NK-92 treated with Interleukin-12 subunit alpha and Interleukin-12 subunit beta, amount 100 ng/mL, for 24 hours (cell line): ENCODE measurements around the gene PRTG.
"Not testable (repeated sequence)": the region's sequence is repeated elsewhere in the genome, so short reads cannot be mapped to it uniquely, and the experiment has no call there.

Experiments used
- DNase-seq: peaks from one replicate; lab custom pipeline; 2025; lab: John Stamatoyannopoulos, UW

Gene PRTG

DNA sequence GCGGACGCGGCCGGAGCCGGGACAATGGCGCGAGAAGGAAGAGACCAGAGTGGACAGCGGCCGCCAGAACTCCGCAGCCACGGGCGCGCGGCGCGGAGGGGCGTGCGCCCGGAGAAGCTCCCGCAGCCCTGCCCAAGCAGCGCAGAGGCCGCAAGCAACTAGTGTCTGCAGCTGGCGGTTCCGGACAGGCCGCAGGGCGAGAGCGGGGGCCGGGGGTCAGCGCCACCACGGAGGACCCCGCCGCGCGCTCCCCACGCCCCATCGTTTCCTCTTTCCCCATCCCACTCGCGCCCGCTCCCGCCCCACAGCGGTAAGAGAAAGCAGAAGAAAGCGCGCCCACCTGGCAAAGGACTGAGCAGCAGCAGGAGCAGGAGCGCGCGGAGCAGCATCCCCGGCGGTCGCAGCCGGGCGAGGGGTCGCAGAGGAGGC lies 440 bp downstream of the PRTG start:
- DNase-seq, result no peak

DNA sequence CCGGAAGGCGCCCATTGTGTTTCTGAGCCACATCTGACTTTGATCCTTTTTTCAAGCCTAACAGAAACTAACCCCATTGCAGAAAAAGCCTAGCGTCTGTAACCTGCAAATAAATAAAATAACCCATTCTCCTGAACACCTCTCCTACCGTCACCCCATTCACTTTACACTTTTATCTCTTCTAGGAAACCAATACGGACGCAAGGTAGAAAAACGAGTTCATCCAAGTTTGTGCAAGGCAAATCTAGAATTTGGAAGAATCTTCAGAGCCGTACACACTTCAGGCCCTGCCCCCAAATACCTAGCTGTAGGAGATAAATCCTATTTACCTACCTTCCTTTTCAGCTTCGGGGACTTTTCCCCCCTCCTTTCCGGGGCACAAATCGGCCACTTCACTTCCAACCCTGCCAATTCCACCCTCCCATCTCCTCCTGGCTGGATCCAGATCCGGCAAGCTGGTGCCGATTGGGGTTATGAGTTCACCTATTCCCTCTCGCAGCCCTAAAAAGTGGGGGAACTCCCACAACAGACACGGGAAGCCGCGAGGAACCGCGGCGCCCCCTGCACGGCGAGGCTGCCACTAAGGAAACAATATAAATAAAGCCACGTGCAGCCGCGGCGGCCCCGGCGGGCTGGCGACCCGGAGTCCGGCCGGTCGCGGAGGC lies 987 bp downstream of the PRTG start:
- no peak for DNase-seq

GRCh38 chr15:55740981-55741832 lies 1.7 kb downstream of the PRTG start:
- no peak for DNase-seq

GRCh38 chr15:55740359-55740878 lies 2.5 kb downstream of the PRTG start:
- no peak for DNase-seq

- no peak for DNase-seq
Observed at GRCh38 chr15:55739641-55740040, 3.3 kb downstream of the PRTG start.

GRCh38 chr15:55738715-55739114 lies 4.2 kb downstream of the PRTG start:
- DNase-seq, result no peak

DNA sequence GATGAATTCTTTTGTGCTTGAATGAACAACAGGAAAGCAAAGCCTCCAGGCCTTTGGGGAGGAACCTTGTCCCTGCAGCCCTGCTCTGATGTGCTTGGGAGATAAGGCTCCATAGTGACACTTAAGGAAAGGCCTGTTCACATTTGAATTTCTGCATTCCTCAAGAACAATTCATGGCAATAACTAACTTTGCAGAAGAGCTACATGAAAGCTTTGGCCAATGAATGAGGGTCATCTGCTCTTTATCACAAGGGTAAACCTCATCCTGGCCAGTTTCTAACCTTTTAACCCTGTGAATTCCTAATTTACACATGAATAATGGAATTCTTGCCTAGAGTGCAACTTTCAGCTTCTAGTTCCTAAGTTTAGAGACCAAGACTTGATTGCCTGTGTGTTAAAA lies 5.6 kb downstream of the PRTG start:
- DNase-seq, result no peak

DNA sequence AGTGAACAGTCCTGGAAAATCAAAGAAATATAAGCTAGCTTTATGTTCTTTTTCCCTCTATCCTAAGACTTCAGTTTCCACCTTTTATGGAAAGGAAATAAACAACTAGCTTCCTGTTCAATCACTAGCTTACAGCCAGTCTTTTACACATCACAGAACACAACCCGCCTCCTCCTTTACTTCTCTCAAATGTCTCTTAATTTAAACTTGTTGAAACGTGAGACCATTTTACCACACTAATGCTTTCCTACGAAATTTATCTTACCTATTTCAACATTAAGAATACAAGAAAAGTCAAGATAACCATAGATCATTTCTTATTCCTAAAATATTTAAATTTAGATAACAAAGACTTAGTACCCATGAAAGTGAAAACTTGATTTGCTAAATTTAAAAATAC lies 6.2 kb downstream of the PRTG start:
- DNase-seq, result no peak

DNA sequence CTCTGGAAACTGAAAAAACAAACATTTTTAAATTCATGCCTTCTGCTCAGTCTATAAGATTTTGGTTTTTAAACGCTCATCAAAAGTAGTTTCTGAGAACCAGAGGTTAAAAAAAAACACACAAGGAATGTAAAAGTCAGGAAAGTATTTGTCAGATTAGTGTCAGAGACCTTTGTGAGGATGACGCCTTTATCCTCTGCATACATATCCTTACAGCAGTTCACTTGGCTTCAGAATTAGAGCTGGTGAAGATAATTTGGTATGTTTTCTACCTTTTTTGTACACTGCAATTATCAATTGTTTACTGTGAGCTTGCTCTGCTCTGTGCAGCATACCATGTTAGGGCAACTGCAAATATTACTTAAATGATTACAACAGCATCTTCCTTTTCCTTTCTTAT lies 8.3 kb downstream of the PRTG start:
- DNase-seq, result no peak

DNA sequence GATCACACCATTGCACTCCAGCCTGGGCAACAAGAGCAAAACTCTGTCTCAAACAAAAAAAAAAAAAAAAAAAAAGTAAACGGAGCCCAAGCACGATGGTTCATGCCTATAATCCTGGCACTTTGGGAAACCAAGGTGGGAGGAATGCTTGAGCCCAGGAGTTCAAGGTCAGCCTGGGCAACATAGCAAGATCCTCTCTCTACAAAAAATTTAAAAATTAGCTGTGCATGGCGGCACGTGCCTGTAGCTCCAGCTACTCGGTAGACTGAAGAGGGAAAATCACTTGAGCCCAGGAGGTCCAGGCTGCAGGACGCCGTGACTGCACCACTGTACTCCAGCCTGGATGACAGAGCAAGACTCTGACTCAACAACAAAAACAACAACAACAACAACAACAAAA lies 9.5 kb downstream of the PRTG start:
- not testable (repeated sequence) for DNase-seq

- no peak for DNase-seq
Observed at GRCh38 chr15:55721554-55722185, 21.3 kb downstream of the PRTG start.

- no peak for DNase-seq
Observed at GRCh38 chr15:55715355-55716076, 27.4 kb downstream of the PRTG start.

DNA sequence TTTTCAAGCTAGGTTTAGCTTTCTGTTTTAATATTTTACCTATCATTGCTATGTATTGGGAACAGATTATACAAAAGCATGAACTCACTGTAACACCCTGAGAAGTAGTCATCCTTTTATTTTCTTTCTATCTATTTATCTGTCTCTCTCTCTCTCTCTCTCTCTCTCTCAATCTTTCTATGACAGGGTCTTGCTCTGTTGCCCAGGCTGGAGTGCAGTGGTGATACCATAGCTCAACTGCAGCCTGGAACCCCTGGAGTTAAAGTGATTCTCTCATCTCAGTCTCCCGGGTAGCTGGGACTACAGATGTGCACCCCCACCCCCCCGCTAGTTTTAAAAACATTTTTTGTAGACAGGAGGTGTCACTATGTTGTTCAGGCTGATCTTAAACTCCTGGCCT lies 28.9 kb downstream of the PRTG start:
- DNase-seq, result no peak

DNA sequence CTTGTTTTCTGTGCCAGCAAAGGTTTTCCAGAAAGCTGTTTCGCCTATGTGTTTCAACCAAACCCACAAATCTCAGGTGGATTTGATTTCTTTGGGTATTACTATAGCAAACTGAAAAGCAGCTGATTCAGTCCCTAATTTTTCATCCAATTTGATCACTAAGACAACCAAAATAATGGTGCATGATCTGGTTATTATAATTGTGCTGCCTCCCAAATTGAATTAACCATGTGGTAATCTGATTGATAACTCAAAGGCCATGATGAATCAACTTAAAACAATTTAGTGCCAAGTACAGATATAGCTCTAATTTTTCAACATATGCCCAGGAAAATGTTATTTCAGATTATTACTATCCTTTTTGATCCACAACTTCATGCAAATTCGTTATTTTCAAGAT lies 30.6 kb downstream of the PRTG start:
- DNase-seq, result no peak

DNA sequence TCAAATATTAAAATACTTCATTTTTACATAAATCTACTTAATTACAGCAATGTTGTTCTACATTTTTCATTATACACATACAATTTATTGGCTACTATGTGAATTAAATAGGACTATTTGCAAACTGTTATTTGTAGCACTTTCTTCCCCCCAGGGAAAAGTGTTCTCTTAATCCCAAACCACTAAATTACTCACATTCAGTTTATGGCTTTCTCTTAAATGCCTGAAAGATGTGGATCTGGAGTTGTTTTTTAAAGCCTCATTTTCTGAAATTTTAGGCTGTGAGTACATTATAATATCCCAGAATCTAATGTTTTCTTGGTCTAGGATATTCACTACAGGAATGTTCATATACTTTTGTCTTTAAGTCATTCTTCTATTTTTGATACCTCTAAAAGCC lies 32.7 kb downstream of the PRTG start:
- DNase-seq, result no peak

GRCh38 chr15:55709458-55709857 lies 33.5 kb downstream of the PRTG start:
- DNase-seq, result no peak

- DNase-seq, result no peak
Observed at GRCh38 chr15:55708720-55709119, 34.2 kb downstream of the PRTG start.

DNA sequence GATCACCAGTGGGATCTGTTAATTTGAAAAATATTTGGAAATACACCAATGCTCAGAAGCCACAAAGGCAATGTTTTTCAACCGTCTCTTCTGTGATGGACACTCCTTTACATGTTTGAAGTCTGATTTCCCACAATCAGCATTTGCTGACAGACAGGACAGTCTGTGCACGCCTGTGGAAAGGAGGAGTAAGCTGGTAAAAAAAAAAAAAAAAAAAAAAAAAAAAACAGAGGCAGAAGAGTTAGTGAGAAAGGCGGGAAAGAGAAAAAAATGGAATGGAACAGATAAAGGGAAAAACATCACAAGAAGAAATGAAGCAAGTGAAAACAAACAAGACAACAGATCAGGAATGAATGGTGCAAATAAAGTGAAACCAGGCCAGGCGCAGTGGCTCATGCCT lies 35.0 kb downstream of the PRTG start:
- no peak for DNase-seq

- DNase-seq, result no peak
Observed at GRCh38 chr15:55707518-55707917, 35.4 kb downstream of the PRTG start.

GRCh38 chr15:55703873-55704301 lies 39.1 kb downstream of the PRTG start:
- no peak for DNase-seq

GRCh38 chr15:55700876-55701275 lies 42.1 kb downstream of the PRTG start:
- DNase-seq, result no peak

DNA sequence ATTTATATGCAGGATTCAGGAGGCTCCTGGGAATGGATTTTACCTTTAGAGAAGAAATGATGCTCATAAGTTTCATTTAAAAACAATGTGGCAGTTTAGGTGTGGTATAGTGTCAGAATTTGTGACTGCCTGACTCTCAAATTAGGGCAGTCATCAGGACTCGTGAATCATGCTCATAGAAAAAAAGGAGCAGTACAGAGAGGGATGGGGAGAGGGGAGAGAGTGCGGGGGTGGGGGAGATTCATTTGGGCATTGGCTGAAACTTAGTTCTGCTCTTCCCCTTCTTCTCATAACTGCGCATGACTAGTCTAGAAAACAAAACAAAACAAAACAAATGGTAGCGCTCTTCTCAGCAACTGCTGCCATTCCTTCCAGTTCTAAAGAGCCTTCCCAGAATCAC lies 44.3 kb downstream of the PRTG start:
- no peak for DNase-seq
